ENCODE measurements around the gene GCSAML. TPM values are rescaled to one million over a fixed set of nuclear protein-coding genes. Genes with fewer than 3 reads are reported as not detected.

GCSAML gene
- total RNA-seq, 1 donor from 2014 or later: under 0.01 TPM

GRCh38 chr1:247574664-247575063, 25.7 kb downstream of the GCSAML start:
- DNase-seq: no peak

DNA sequence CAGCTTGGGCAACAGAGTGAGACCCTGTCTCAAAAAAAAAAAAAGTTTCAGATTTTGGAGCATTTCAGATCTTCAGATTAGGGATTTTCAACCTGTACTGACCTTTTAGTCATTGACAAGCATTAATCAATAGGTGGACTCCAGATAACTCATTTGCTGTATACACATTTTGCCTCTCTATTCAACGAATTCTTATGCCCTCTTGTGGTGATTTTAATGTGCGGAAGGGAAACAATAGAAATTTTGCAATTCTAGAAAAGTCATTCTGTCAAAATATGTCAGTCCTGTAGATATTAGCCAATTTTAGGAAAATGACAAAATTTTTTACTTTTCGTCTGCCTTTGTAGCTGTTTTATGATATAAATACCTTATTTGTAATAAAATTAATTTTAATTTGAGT, 27.6 kb downstream of the GCSAML start:
- no peak for DNase-seq

- no peak for DNase-seq
These were observed 30.1 kb downstream of the GCSAML start for GRCh38 chr1:247578946-247579460.

DNA sequence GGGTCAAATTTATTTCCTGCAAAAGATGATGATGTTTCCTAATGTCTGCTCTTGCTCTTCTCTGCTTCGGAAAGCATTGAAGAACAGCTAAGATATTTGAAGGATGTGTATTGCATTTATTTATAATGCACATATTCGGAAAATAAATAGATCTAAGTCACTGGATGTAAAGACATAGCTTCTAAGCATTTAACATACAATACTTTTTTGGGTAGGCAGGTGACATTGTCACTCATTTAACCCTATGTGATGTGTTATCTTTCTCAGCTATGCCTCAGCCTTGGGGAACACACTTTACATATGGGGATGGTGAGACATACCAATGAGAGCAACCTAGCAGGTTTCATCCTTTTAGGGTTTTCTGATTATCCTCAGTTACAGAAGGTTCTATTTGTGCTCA, 39.1 kb downstream of the GCSAML start, which contains the start of gene OR2G2:
Gene OR2G2, plus strand, starts transcription at position 301 of the 400 bp plus-strand sequence. Its CDS starts 0 bp downstream, at position 301.
- DNase-seq: no peak

GRCh38 chr1:247605286-247605685, 56.4 kb downstream of the GCSAML start, which contains the start of gene OR2G3:
TSS of gene OR2G3 (plus strand) at chr1:247605586. CDS start at chr1:247605586, 0 bp downstream.
- DNase-seq: no peak

GRCh38 chr1:247613405-247613804, 64.5 kb downstream of the GCSAML start:
- DNase-seq: no peak

- no peak for DNase-seq
These were observed 65.7 kb downstream of the GCSAML start for GRCh38 chr1:247614625-247615024.

Small RNAs within 50 kb of the gene (small RNA-seq; reads per million reads assigned to genes)
- not detected for gene RF00026

Other genes with a start within 250 kb of the GCSAML start
- gene ZNF496, start 217.3 kb upstream of the GCSAML start, total RNA-seq: 18.6 TPM
- gene NLRP3, start 133.0 kb upstream of the GCSAML start, total RNA-seq: 1.4 TPM
- not detected for gene OR2B11, start 91.0 kb upstream of the GCSAML start, total RNA-seq
- gene OR2C3, start 12.7 kb upstream of the GCSAML start, total RNA-seq: not detected
- not detected for gene OR2G2, start 39.2 kb downstream of the GCSAML start, total RNA-seq
- not detected for gene OR2G3, start 56.5 kb downstream of the GCSAML start, total RNA-seq
- gene OR13G1, start 130.6 kb downstream of the GCSAML start, total RNA-seq: not detected
- gene OR6F1, start 167.5 kb downstream of the GCSAML start, total RNA-seq: not detected
- not detected for gene OR14K1, start 189.5 kb downstream of the GCSAML start, total RNA-seq
- gene OR14A2, start 199.0 kb downstream of the GCSAML start, total RNA-seq: not detected
- gene OR1C1, start 211.4 kb downstream of the GCSAML start, total RNA-seq: not detected